ENCODE data around the gene ZNF441. TPM values are rescaled to one million over a fixed set of nuclear protein-coding genes. Genes with fewer than 3 reads are reported as not detected.
A peak's percentile ranks its signal among the peaks of the same experiment; 100 is the strongest.
"Not testable (repeated sequence)": the region's sequence is repeated elsewhere in the genome, so short reads cannot be mapped to it uniquely, and the experiment has no call there.

Gene ZNF441
- polyA plus RNA-seq, 1 donor, result 5.3 TPM

- DNase-seq (ENCODE audit: low read depth), result no peak
Measured at GRCh38 chr19:11780431-11781020, 13.7 kb downstream of the ZNF441 start.

- no peak for DNase-seq (ENCODE audit: low read depth)
Measured at GRCh38 chr19:11781295-11782057, 14.7 kb downstream of the ZNF441 start.

GRCh38 chr19:11783767-11784166, 17.0 kb downstream of the ZNF441 start:
- no peak for DNase-seq (ENCODE audit: low read depth)

GRCh38 chr19:11784356-11784755, 17.6 kb downstream of the ZNF441 start:
- no peak for DNase-seq (ENCODE audit: low read depth)

- DNase-seq (ENCODE audit: low read depth), result no peak
Measured at GRCh38 chr19:11787536-11787935, 20.7 kb downstream of the ZNF441 start.

GRCh38 chr19:11792942-11793341, 26.1 kb downstream of the ZNF441 start:
- DNase-seq (ENCODE audit: low read depth), result no peak

- DNase-seq (ENCODE audit: low read depth), result peak; percentile 46
Measured at GRCh38 chr19:11797491-11797890, 30.7 kb downstream of the ZNF441 start.

GRCh38 chr19:11798391-11799330, 31.9 kb downstream of the ZNF441 start, which contains the start of gene ZNF491:
Gene ZNF491 (plus strand): TSS chr19:11798523. CDS start chr19:11805954, 7,431 bp downstream.
- DNase-seq (ENCODE audit: low read depth), result no peak

- no peak for DNase-seq (ENCODE audit: low read depth)
Measured at GRCh38 chr19:11806354-11807098, 39.7 kb downstream of the ZNF441 start.

GRCh38 chr19:11807099-11807380, 40.2 kb downstream of the ZNF441 start:
- DNase-seq (ENCODE audit: low read depth), result no peak

- no peak for DNase-seq (ENCODE audit: low read depth)
Measured at GRCh38 chr19:11813703-11814028, 46.9 kb downstream of the ZNF441 start.

GRCh38 chr19:11814029-11814699, 47.4 kb downstream of the ZNF441 start, which contains the start of gene ZNF440:
Gene ZNF440 (plus strand): TSS chr19:11814273. CDS start chr19:11814448, 175 bp downstream.
- DNase-seq (ENCODE audit: low read depth), result peak; percentile 79

- DNase-seq (ENCODE audit: low read depth), result no peak
Measured at GRCh38 chr19:11814700-11815035, 47.9 kb downstream of the ZNF441 start.

GRCh38 chr19:11821474-11822109, 54.8 kb downstream of the ZNF441 start:
- no peak for DNase-seq (ENCODE audit: low read depth)

GRCh38 chr19:11828957-11829876, 62.4 kb downstream of the ZNF441 start:
- not testable (repeated sequence) for DNase-seq (ENCODE audit: low read depth)

- no peak for DNase-seq (ENCODE audit: low read depth)
Measured at GRCh38 chr19:11832253-11832912, 65.6 kb downstream of the ZNF441 start.

GRCh38 chr19:11833541-11833940, 66.7 kb downstream of the ZNF441 start:
- DNase-seq (ENCODE audit: low read depth), result no peak
